Measurements from ENCODE around the gene NAIF1. TPM values are rescaled to one million over a fixed set of nuclear protein-coding genes. Genes with fewer than 3 reads are reported as not detected.

Gene NAIF1
- polyA plus RNA-seq, 1 of the 3 experiments (the other 2 are of a cell fraction): 14.8 TPM

DNA sequence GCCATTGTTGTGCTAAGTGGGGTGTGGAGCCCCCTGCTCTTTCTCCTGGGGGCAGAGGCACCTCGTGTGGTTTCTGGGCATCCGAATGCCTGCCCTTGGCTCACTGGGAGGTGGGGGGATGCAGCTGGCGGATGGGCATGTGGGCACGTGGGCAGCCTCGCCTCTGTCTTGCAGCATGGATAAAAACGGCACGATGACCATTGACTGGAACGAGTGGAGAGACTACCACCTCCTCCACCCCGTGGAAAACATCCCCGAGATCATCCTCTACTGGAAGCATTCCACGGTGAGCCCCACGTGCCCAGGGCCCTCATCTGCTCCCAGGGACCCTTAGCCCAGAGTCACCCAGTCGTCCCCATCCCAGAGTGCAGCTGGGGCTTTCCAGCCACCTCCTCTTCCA, 35.1 kb upstream of the NAIF1 start (continued):
- TF ChIP-seq FOSL2 (IDR thresholded peaks at IDR 0.05; ENCODE audit: borderline replicate concordance, low read depth) (no peak), SIN3A (IDR thresholded peaks at IDR 0.05; ENCODE audit: borderline replicate concordance, low read depth, low read length) (no peak), FOXM1 (IDR thresholded peaks at IDR 0.05; ENCODE audit: low read depth) (no peak)
- TF ChIP-seq, protein P1, sequence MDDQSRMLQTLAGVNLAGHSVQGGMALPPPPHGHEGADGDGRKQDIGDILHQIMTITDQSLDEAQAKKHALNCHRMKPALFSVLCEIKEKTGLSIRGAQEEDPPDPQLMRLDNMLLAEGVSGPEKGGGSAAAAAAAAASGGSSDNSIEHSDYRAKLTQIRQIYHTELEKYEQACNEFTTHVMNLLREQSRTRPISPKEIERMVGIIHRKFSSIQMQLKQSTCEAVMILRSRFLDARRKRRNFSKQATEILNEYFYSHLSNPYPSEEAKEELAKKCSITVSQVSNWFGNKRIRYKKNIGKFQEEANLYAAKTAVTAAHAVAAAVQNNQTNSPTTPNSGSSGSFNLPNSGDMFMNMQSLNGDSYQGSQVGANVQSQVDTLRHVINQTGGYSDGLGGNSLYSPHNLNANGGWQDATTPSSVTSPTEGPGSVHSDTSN (IDR thresholded peaks at IDR 0.05): no peak

DNA sequence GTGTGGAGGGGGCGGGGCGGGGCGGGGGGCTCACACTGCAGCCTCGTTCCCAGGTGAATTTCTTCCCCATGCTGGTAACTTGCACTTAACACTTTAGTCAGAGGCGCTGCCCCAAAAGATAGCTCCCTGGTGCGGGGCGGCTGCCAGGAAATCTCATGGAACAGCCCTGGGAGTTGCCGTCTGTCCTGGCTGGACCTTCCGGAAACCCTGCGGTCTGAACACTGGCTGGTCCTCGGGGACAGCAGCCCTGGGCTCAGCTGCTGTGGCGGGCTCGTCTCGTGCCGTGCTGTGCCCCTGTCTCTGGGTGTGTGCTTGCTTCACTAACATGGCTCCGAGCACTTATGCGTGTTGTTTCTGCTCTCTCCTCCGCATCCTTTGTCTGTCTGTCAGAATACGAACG, 34.6 kb upstream of the NAIF1 start:
- 96% methylated on average over 14 of the region's 20 CpGs for WGBS (ENCODE audit: low lambda C conversion rate)
- ChIA-PET CTCF (interaction anchor here (1.8 to 18.8 kb wide), 2 partner anchors 14 to 158 kb away, joined by 5 to 246 read pairs; no protein-coding TSS in a partner anchor), POLR2A (no interaction called here)
- TF ChIP-seq MXI1 (IDR thresholded peaks at IDR 0.05; ENCODE audit: low read depth, low read length) (no peak), FOXJ3 (CRISPR knock-in tag; IDR thresholded peaks at IDR 0.05) (no peak), TAF1 (IDR thresholded peaks at IDR 0.05; ENCODE audit: borderline replicate concordance, low read depth, low read length) (no peak), NFIC (IDR thresholded peaks at IDR 0.05; ENCODE audit: borderline replicate concordance) (no peak), RFX5 (IDR thresholded peaks at IDR 0.05; ENCODE audit: low read length) (no peak), MEF2A (IDR thresholded peaks at IDR 0.05; ENCODE audit: borderline replicate concordance, low read depth) (no peak), POLR2AphosphoS5 (IDR thresholded peaks at IDR 0.05; ENCODE audit: low read depth, low read length) (no peak), EZH2phosphoT487 (IDR thresholded peaks at IDR 0.05; ENCODE audit: borderline replicate concordance, low read depth) (no peak), TEAD4 (IDR thresholded peaks at IDR 0.05; ENCODE audit: borderline replicate concordance, insufficient read depth) (no peak), TCF12 (IDR thresholded peaks at IDR 0.05) (no peak), GATA2 (CRISPR knock-in tag; IDR thresholded peaks at IDR 0.05) (no peak), NRF1 (IDR thresholded peaks at IDR 0.05; ENCODE audit: low read depth, low read length) (no peak), GABPA (IDR thresholded peaks at IDR 0.05; ENCODE audit: low read depth) (no peak), CHD2 (IDR thresholded peaks at IDR 0.05; ENCODE audit: low read length, partially characterized antibody) (no peak), JUND (IDR thresholded peaks at IDR 0.05) (no peak), FOSL2 (IDR thresholded peaks at IDR 0.05; ENCODE audit: borderline replicate concordance, low read depth) (no peak), SMC3 (IDR thresholded peaks at IDR 0.05; ENCODE audit: low read depth, low read length) (no peak)
- TF ChIP-seq, protein P2, sequence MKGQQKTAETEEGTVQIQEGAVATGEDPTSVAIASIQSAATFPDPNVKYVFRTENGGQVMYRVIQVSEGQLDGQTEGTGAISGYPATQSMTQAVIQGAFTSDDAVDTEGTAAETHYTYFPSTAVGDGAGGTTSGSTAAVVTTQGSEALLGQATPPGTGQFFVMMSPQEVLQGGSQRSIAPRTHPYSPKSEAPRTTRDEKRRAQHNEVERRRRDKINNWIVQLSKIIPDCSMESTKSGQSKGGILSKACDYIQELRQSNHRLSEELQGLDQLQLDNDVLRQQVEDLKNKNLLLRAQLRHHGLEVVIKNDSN (IDR thresholded peaks at IDR 0.05; ENCODE audit: borderline replicate concordance, low read depth): no peak
- H3K9me3 ChIP-seq: no peaks in the 10 kb centered on the region
- H3K9ac ChIP-seq: no peak overlapping the region
- no peak overlapping the region for H3K4me2 ChIP-seq
- no peak for DNase-seq
- 0 out of 2 replicates have a peak, but pooled peaks cover 5% of the 10 kb centered on the region for H4K20me1 ChIP-seq (ENCODE audit: insufficient read depth)
- H3K79me2 ChIP-seq (ENCODE audit: insufficient read depth): peaks cover 46% of the 10 kb centered on the region; the same call in 1 of the 2 replicates
- no peak overlapping the region; a peak in 1 of 4 replicates for H3K27ac ChIP-seq (ENCODE audit: low read depth in 2 of 2, low read length in 1 of 2)
- no peaks in the 10 kb centered on the region for H3F3A ChIP-seq (replicated peaks; ENCODE audit: insufficient read depth)
- H3K9me2 ChIP-seq: no peaks in the 10 kb centered on the region
- no peak overlapping the region for H2AFZ ChIP-seq (ENCODE audit: low read depth)
- peaks cover 22 to 30% of the 10 kb centered on the region in 2 experiments; a peak in 3 of 4 replicates for H3K4me1 ChIP-seq (ENCODE audit: control insufficient read depth in 1 of 2, insufficient read depth in 2 of 2, low read depth in 1 of 2, low read length in 1 of 2)
- H3K4me3 ChIP-seq (ENCODE audit: low read depth in 2 of 2, low read length in 1 of 2): no peak overlapping the region
- no peaks in the 10 kb centered on the region for H3K27me3 ChIP-seq (ENCODE audit: insufficient read depth)
- peaks cover 9 to 47% of the 10 kb centered on the region in 2 experiments for H3K36me3 ChIP-seq (replicated peaks in 1 of 2; ENCODE audit: control insufficient read depth in 1 of 2, insufficient read depth in 2 of 2, low read length in 1 of 2)

All from SK-N-SH (cell line).